H4 (cell line): ENCODE results near the gene OR6K2. TPM values are rescaled to one million over a fixed set of nuclear protein-coding genes. Genes with fewer than 3 reads are reported as not detected.
"Not testable (repeated sequence)": the region's sequence is repeated elsewhere in the genome, so short reads cannot be mapped to it uniquely, and the experiment has no call there.

Source experiments
- DNase-seq: peaks from one replicate; pipeline ENCODE4 v3.0.0-alpha.2; 2015; ENCODE audit warnings: low spot score
- total RNA-seq: library from RNA; depleted of rRNA; stranded (reverse); fragments of >200 nt; shearing (Covaris generic); gene quantifications from 2 replicates; pipeline ENCODE4 v1.2.3, GENCODE V29; 2014; rRNA removed

The OR6K2 gene, protein sequence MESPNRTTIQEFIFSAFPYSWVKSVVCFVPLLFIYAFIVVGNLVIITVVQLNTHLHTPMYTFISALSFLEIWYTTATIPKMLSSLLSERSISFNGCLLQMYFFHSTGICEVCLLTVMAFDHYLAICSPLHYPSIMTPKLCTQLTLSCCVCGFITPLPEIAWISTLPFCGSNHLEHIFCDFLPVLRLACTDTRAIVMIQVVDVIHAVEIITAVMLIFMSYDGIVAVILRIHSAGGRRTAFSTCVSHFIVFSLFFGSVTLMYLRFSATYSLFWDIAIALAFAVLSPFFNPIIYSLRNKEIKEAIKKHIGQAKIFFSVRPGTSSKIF
- total RNA-seq = not detected in 2 replicates

GRCh38 chr1:158700552-158700951 is at the start of gene OR6K2:
Gene OR6K2, minus strand, starts transcription at chr1:158700652. Its CDS starts 0 bp downstream, at chr1:158700652.
- no peak for DNase-seq

DNA sequence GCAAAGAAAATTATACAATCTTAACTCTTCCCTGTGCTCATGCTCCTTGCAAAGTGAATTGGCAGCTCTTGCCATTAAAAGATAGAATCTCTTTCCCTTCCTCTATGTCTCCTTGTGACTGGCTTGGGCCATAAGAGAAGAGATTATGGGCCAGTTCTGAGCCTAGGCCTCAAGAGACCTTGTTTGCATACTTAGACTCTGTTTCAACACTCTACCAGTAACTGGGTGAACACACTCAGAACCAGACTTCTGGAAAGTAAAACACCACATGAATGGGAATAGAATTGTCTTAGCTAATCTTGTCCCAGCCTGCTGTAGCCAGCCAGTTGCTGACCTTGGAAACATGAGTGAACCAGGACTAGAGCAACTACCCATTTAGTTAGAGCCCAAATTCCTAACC is 35.4 kb upstream of the OR6K2 start:
- DNase-seq = no peak

- no peak for DNase-seq
Observed at GRCh38 chr1:158732524-158732923, 32.1 kb upstream of the OR6K2 start.

GRCh38 chr1:158731707-158732106 is 31.3 kb upstream of the OR6K2 start:
- DNase-seq = no peak

DNA sequence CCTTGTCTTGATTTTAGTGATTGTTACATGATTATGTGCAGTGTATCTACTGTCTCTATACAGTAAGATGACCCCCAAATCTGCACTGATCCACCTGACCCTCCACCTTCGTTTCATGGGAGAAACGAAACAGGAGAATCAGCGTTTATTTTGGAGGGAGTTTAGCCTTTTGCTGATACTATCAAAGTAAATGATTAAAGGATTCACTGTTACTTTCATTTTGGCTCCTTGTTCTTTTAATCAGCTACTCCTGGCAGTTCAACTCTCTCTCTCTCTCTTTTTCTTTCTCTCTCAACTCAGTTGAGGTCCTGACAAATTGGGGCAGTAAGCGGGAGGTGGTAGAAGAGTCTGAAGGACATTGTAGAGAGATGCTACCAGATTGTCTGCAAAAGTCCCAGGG is 30.0 kb upstream of the OR6K2 start:
- no peak for DNase-seq

- no peak for DNase-seq
Observed at GRCh38 chr1:158728510-158729225, 28.2 kb upstream of the OR6K2 start.

DNA sequence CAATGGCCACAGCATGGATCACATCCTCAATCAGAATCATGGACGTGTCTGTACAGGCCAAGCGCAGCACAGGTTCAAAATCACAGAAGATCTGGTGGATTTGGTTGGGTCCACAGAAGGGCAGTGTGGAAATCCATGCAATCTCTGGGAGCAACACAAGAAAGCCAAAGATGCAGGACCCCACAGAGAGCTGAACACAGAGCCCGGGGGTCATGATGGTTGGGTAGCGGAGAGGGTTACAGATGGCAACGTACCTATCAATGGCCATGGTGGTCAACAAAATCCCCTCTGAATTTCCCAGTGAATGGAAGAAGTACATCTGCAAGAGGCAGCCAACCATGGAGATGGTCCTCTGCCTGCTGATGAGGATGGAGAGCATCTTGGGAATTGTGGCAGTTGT is 24.0 kb upstream of the OR6K2 start:
- DNase-seq = no peak

- no peak for DNase-seq
Observed at GRCh38 chr1:158720620-158721019, 20.2 kb upstream of the OR6K2 start, which contains the start of gene OR6K3. Gene OR6K3, minus strand, starts transcription at chr1:158720720. Its CDS starts 2,605 bp downstream, at chr1:158718115.

- no peak for DNase-seq
Observed at GRCh38 chr1:158719664-158720063, 19.2 kb upstream of the OR6K2 start.

DNA sequence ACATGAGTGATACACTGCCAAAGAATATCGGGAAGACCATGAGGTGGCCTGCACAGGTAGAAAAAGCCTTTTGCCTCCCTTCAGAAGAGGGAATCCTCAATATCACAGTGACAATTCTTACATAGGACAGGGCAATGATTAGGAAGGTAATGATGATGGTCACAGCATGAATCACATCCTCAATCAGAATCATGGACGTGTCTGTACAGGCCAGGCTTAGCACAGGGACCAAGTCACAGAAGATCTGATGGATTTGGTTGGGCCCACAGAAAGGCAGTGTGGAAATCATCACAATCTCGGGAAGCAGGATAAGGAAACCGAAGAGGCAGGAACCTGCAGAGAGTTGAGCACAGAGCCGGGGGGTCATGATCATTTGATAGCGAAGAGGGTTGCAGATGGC is 16.9 kb upstream of the OR6K2 start:
- DNase-seq = no peak

- DNase-seq = no peak
Observed at GRCh38 chr1:158716335-158716734, 15.9 kb upstream of the OR6K2 start.

DNA sequence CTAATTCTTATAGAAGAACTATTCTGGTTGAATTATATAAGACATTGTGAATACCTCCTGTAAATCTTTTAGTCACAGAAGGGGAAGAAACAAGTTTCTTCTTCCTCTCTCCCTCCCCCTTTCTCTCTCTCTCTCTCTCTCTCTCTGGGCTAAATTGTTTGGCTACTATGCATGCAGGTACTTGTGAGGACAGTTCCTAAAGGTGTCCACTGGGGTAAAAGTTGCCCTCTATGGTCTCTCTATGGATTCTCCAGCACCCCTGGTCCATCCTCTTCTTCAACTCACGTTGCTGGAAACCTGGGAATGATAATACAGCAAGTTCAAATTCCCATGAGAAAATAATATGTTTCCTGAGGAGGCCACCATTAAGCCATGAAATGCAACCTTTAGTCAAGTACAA is 14.3 kb upstream of the OR6K2 start:
- DNase-seq = no peak

DNA sequence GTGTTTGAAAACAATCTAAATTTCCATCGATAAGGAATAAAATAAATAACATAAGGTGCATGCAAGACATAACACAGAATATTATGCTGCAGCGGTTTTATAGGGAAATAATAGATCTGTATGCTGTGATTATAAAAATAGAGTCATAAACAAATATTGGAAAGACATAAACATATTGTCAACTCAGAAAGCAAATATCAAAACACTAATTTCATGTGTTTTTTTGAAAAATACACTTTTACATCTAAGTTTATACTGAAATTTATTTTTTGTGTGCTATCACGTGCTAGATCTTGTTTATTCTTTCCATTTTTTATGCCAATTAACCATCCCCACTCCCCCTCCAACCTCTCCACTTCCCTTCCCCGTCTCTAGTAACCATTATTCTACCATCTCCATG is 10.6 kb upstream of the OR6K2 start:
- no peak for DNase-seq

DNA sequence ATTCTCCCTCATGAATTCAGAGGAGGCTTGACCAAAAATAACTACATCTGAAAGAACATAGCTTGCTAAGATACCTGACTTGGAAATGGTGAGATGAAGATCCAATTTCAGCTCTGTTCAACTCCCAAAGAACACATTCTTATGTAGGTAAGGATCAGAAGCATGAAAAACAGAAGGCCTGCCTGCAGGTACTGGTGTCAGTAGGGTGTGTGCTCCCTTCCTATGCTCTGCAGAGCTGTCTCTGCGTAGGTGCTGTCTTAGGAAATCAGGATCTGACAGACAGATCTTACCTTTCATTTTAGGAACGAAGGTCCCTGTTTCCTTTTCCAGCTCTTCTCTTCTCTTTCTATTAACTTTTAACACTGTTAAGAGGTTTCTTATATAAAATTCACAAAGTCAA is 5.6 kb upstream of the OR6K2 start:
- no peak for DNase-seq

GRCh38 chr1:158694596-158694995 is 5.9 kb downstream of the OR6K2 start:
- DNase-seq = no peak

GRCh38 chr1:158692356-158692755 is 8.1 kb downstream of the OR6K2 start:
- no peak for DNase-seq

DNA sequence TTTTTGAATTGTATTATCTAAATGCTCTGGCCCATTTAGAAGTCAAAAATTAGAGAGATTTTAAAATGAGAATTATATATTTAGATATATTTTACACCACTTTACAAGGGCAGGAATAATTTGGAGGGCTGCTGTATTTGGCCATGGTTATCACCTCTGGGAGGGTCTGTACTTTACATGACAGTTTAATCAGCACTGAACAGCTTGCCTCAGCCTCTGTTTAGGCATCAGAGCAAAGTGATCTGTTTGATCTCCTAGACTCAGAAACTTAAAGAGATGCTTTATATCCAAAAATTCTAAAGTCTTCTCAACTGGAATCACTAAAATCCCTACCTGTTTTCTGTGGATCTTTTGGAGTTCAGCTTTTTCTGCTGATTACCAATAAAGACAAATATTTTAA is 8.5 kb downstream of the OR6K2 start:
- DNase-seq = no peak

GRCh38 chr1:158691149-158691548 is 9.3 kb downstream of the OR6K2 start:
- not testable (repeated sequence) for DNase-seq

DNA sequence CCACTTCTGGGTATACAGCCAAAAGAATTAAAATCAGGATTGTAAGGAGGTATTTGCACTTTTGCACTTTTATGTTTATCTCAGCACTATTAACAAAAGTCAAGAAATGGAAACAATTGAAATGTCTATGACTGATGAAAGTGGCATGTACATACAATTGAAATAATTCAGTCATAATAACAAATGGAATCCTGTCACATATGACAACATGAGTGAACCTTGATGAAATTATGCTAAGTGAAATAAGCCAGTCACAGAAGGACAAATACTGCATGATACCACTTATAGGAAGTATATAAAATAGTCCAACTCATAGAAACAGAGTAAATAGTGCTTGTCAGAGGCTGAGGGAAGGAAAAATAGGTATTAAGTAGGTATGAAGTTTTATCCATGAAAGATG is 10.6 kb downstream of the OR6K2 start:
- DNase-seq = no peak

DNA sequence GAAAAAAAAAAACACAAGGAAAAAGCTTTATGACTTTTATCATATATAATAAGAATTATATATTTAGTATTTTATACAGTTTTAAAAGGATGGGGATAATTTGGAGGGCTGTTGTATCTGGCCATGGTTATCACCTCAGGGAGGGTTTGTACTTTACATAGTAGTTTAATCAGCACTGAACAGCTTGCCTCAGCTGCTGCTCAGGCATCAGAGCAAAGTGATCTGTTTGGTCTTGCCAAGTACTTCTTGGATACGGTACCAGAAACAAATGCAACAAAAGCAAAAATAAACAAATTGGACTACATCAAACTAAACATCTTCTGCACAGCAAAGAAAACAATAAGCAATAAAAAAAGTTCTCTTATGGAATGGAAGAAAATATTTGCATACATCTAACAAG is 11.3 kb downstream of the OR6K2 start:
- no peak for DNase-seq

DNA sequence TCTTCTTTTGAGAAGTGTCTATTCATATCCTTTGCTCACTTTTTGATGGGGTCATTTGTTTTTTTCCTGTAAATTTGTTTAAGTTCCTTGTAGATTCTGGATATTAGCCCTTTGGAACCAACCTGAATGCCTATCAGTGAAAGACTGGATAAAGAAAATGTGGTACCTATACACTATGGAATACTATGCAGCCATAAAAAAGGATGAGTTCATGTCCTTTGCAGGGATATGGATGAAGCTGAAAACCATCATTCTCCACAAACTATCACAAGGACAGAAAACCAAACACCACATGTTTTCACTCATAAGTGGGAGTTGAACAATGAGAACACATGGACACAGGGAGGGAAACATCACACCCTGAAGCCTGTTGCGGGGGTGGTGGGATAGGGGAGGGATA is 12.1 kb downstream of the OR6K2 start:
- DNase-seq = not testable (repeated sequence)

DNA sequence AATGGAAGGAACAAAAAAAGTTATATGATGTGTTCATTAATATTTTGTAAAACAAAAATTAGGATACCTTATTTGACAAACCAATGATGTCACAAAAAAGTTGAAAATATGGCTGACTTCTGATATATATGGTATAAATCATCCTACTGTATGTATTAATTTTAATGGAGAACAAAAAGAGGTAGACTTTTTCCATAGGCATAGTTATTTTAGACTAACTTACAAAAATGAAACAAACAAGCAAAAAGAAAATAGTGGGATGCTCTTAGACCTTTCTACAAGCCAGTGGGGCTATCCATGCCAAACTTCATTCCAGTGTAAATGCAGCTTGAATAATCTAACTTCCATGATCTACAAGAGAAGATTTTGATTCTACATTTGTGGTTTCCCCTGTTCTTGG is 13.4 kb downstream of the OR6K2 start:
- no peak for DNase-seq
